ENCODE data around the gene CFAP74.

GRCh38 chr1:1929102-1929638, 74.4 kb downstream of the CFAP74 start:
- TF ChIP-seq CTCF (IDR thresholded peaks at IDR 0.05; ENCODE audit: borderline replicate concordance, extremely low read depth, low read length, poor library complexity, severe bottlenecking) (no peak), EZH2 (IDR thresholded peaks at IDR 0.05; ENCODE audit: borderline replicate concordance, low read depth, low read length, severe bottlenecking) (no peak)

Measured in DND-41 (cell line).